ENCODE data around the gene CD70.
"Not testable (repeated sequence)": the region's sequence is repeated elsewhere in the genome, so short reads cannot be mapped to it uniquely, and the experiment has no call there.

The CD70 gene

GRCh38 chr19:6568816-6569215 lies 22.1 kb downstream of the CD70 start:
- no peak for DNase-seq

GRCh38 chr19:6568010-6568526 lies 22.9 kb downstream of the CD70 start:
- no peak for DNase-seq

- not testable (repeated sequence) for DNase-seq
Observed at GRCh38 chr19:6566727-6567126, 24.2 kb downstream of the CD70 start.

GRCh38 chr19:6564393-6564792 lies 26.6 kb downstream of the CD70 start:
- peak in 1 of 2 experiments; percentile 22 for DNase-seq

GRCh38 chr19:6562437-6562836 lies 28.5 kb downstream of the CD70 start:
- DNase-seq = not testable (repeated sequence)

- DNase-seq = no peak
Observed at GRCh38 chr19:6556480-6557195, 34.3 kb downstream of the CD70 start.

- no peak for DNase-seq
Observed at GRCh38 chr19:6556043-6556449, 34.9 kb downstream of the CD70 start.

- DNase-seq = peak; percentile 63 to 69
Observed at GRCh38 chr19:6551607-6552450, 39.1 kb downstream of the CD70 start.

GRCh38 chr19:6551091-6551490 lies 39.9 kb downstream of the CD70 start:
- DNase-seq = no peak

GRCh38 chr19:6550679-6551078 lies 40.3 kb downstream of the CD70 start:
- DNase-seq = not testable (repeated sequence)

GRCh38 chr19:6543866-6544347 lies 47.0 kb downstream of the CD70 start:
- DNase-seq = no peak

- no peak for DNase-seq
Observed at GRCh38 chr19:6540918-6541689, 49.8 kb downstream of the CD70 start.

GRCh38 chr19:6539514-6539913 lies 51.4 kb downstream of the CD70 start:
- DNase-seq = no peak
